GM21737 (cell line): ENCODE results near the gene CEP97.
"Not testable (repeated sequence)": the region's sequence is repeated elsewhere in the genome, so short reads cannot be mapped to it uniquely, and the experiment has no call there.

Experiments used
- ATAC-seq: cut with Tn5 transposase; IDR thresholded peaks from one replicate; pipeline ENCODE4 v1.9.1; 2021; ENCODE audit warnings: mild to moderate bottlenecking, moderate library complexity; ENCODE audit not compliant: unreplicated experiment

CEP97 gene

GRCh38 chr3:101724329-101725193 is at the start of gene CEP97:
TSS of gene CEP97 (plus strand) at chr3:101724614. CDS start at chr3:101724677, 63 bp downstream.
- peak; percentile 90 for ATAC-seq

GRCh38 chr3:101675709-101676215 is 48.7 kb upstream of the CEP97 start:
- ATAC-seq: no peak

GRCh38 chr3:101676216-101676764 is 48.1 kb upstream of the CEP97 start:
- peak; percentile 90 for ATAC-seq

GRCh38 chr3:101676765-101677435 is 47.5 kb upstream of the CEP97 start, which contains the start of gene ZBTB11:
TSS of gene ZBTB11 (minus strand) at chr3:101677132. CDS start at chr3:101676914, 218 bp downstream.
- peak; percentile 66 for ATAC-seq

- ATAC-seq: no peak
These were observed 46.8 kb upstream of the CEP97 start for GRCh38 chr3:101677436-101678286.

GRCh38 chr3:101678837-101679236 is 45.6 kb upstream of the CEP97 start:
- not testable (repeated sequence) for ATAC-seq

GRCh38 chr3:101680466-101680865 is 43.9 kb upstream of the CEP97 start:
- ATAC-seq: no peak

GRCh38 chr3:101685050-101685400 is 39.4 kb upstream of the CEP97 start:
- no peak for ATAC-seq

- ATAC-seq: no peak
These were observed 38.5 kb upstream of the CEP97 start for GRCh38 chr3:101685870-101686307.

- ATAC-seq: no peak
These were observed 37.1 kb upstream of the CEP97 start for GRCh38 chr3:101687142-101687931.

GRCh38 chr3:101689286-101689685 is 35.1 kb upstream of the CEP97 start:
- ATAC-seq: no peak

- ATAC-seq: peak; percentile 38
These were observed 33.4 kb upstream of the CEP97 start for GRCh38 chr3:101690972-101691371.

- ATAC-seq: not testable (repeated sequence)
These were observed 32.4 kb upstream of the CEP97 start for GRCh38 chr3:101691685-101692671.

- not testable (repeated sequence) for ATAC-seq
These were observed 30.9 kb upstream of the CEP97 start for GRCh38 chr3:101693540-101693939.

GRCh38 chr3:101694836-101695235 is 29.6 kb upstream of the CEP97 start:
- ATAC-seq: not testable (repeated sequence)

- no peak for ATAC-seq
These were observed 28.5 kb upstream of the CEP97 start for GRCh38 chr3:101695779-101696372.

- ATAC-seq: no peak
These were observed 22.4 kb upstream of the CEP97 start for GRCh38 chr3:101701696-101702634.
